ENCODE data around the gene TTR.

- TF ChIP-seq CTCF (conservative IDR thresholded peaks at IDR 0.05; ENCODE audit: low read depth, low read length) (no peak), MXI1 (IDR thresholded peaks at IDR 0.05; ENCODE audit: borderline replicate concordance, low read depth, low read length) (no peak), POLR2A (IDR thresholded peaks at IDR 0.05; ENCODE audit: low read depth, low read length) (no peak), CEBPB (IDR thresholded peaks at IDR 0.05; ENCODE audit: low read depth, low read length) (no peak), RAD21 (IDR thresholded peaks at IDR 0.05; ENCODE audit: low read length) (no peak)
These were observed 45.8 kb downstream of the TTR start for GRCh38 chr18:31637445-31637844.
